HCT116 (cell line): ENCODE data around the gene PEBP1.

Source experiments
- CBX3 ChIP-seq: IDR thresholded peaks from 2 replicates; pipeline ENCODE4 v1.6.1; 2012; ENCODE audit warnings: low read depth
- CTCF ChIP-seq, 3 experiments: fragments of 200-600 bp in 1 of 3; sonication (generic) in 1 of 3; IDR thresholded peaks in 2 of 3; conservative IDR thresholded peaks in 1 of 3; 2 replicates each; pipeline ENCODE4 v1.5.1; 2012 to 2017; ENCODE audit warnings: low read depth in 2 of 3, low read length in 2 of 3, antibody characterized with exemption in 1 of 3, borderline replicate concordance in 1 of 3, control low read depth in 1 of 3, mild to moderate bottlenecking in 1 of 3, mixed read lengths in 1 of 3, mixed run types in 1 of 3, moderate library complexity in 1 of 3; ENCODE audit not compliant: insufficient read depth in 1 of 3
- EGR1 ChIP-seq: IDR thresholded peaks from 2 replicates; pipeline ENCODE4 v1.6.1; 2012; ENCODE audit warnings: low read depth
- EZH2 ChIP-seq: fragments of 200-600 bp; sonication (generic); IDR thresholded peaks from 2 replicates; pipeline ENCODE4 v1.6.1; 2017; ENCODE audit warnings: antibody characterized with exemption, mixed run types
- EZH2phosphoT487 ChIP-seq: fragments of 200-600 bp; IDR thresholded peaks from 2 replicates; pipeline ENCODE4 v1.6.1; 2018; ENCODE audit warnings: antibody characterized with exemption, borderline replicate concordance
- FOSL1 ChIP-seq: IDR thresholded peaks from 2 replicates; pipeline ENCODE4 v1.6.1; 2012; ENCODE audit warnings: low read depth
- MAX ChIP-seq: IDR thresholded peaks from 2 replicates; pipeline ENCODE4 v1.6.1; 2012
- POLR2A ChIP-seq: IDR thresholded peaks from 2 replicates; pipeline ENCODE4 v1.7.0; 2011; ENCODE audit warnings: borderline replicate concordance; ENCODE audit not compliant: insufficient read depth, insufficient read length; ENCODE audit errors: extremely low read depth
- POLR2AphosphoS5 ChIP-seq: IDR thresholded peaks from 2 replicates; pipeline ENCODE4 v1.6.1; 2011; ENCODE audit warnings: mild to moderate bottlenecking, low read depth, low read length, moderate library complexity
- REST ChIP-seq: IDR thresholded peaks from 2 replicates; pipeline ENCODE4 v1.6.1; 2012; ENCODE audit warnings: low read depth
- SIN3A ChIP-seq: IDR thresholded peaks from 2 replicates; pipeline ENCODE4 v1.6.1; 2012; ENCODE audit warnings: low read depth
- SRF ChIP-seq: IDR thresholded peaks from 2 replicates; pipeline ENCODE4 v1.6.1; 2012; ENCODE audit warnings: low read depth
- YY1 ChIP-seq: IDR thresholded peaks from 2 replicates; pipeline ENCODE4 v1.6.1; 2011; ENCODE audit warnings: low read length, low read depth, moderate library complexity, mild to moderate bottlenecking; ENCODE audit not compliant: insufficient replicate concordance; ENCODE audit errors: extremely low read depth
- ZBTB33 ChIP-seq: IDR thresholded peaks from 2 replicates; pipeline ENCODE4 v1.6.1; 2011; ENCODE audit warnings: mild to moderate bottlenecking, low read length, moderate library complexity; ENCODE audit not compliant: insufficient replicate concordance; ENCODE audit errors: extremely low read depth

GRCh38 chr12:118109088-118109487, 26.8 kb upstream of the PEBP1 start:
- no peak for TF ChIP-seq ZBTB33
- no peak for TF ChIP-seq CTCF (IDR thresholded peaks at IDR 0.05 in 2 of 3, conservative IDR thresholded peaks at IDR 0.05 in 1 of 3; ENCODE audit: borderline replicate concordance in 1 of 3, insufficient read depth in 1 of 3, low read depth in 2 of 3, low read length in 2 of 3)
- TF ChIP-seq EGR1: no peak
- no peak for TF ChIP-seq EZH2
- no peak for TF ChIP-seq MAX
- TF ChIP-seq CBX3: no peak
- no peak for TF ChIP-seq POLR2A
- TF ChIP-seq SRF: no peak
- TF ChIP-seq POLR2AphosphoS5: no peak
- TF ChIP-seq YY1: no peak
- no peak; the same call in 1 of the 2 replicates for TF ChIP-seq REST
- no peak for TF ChIP-seq EZH2phosphoT487
- TF ChIP-seq FOSL1: no peak
- TF ChIP-seq SIN3A: no peak
